ENCODE results near the gene EPB41L2.
"Not testable (repeated sequence)": the region's sequence is repeated elsewhere in the genome, so short reads cannot be mapped to it uniquely, and the experiment has no call there.

GRCh38 chr6:131008965-131009364, 54.1 kb downstream of the EPB41L2 start:
- TF ChIP-seq EZH2phosphoT487 (IDR thresholded peaks at IDR 0.05; ENCODE audit: insufficient read depth, low read depth); EZH2 (IDR thresholded peaks at IDR 0.05; ENCODE audit: insufficient read depth, poor library complexity, severe bottlenecking): not testable (repeated sequence)
